Sigmoid colon (tissue), 7 donors: ENCODE measurements around the gene TGFBR1. TPM values are rescaled to one million over a fixed set of nuclear protein-coding genes. Genes with fewer than 3 reads are reported as not detected.
A peak's percentile ranks its signal among the peaks of the same experiment; 100 is the strongest.

ENCODE experiments used
- DNase-seq: peaks from one replicate; pipeline ENCODE4 v3.0.0-alpha.2; 2019
- H3K27ac ChIP-seq, 4 donors: fragments of 200-600 bp; sonication (generic); one replicate each; pipeline ENCODE4 v1.5.1; 2016 to 2019; ENCODE audit warnings: mild to moderate bottlenecking in 1 of 4
- H3K27me3 ChIP-seq, 3 donors: fragments of 200-600 bp; sonication (generic); one replicate each; pipeline ENCODE4 v1.5.1; 2019; ENCODE audit warnings: mild to moderate bottlenecking in 1 of 3
- H3K36me3 ChIP-seq, 4 donors: fragments of 200-600 bp; sonication (generic); one replicate each; pipeline ENCODE4 v1.5.1; 2016 to 2019
- H3K4me1 ChIP-seq, 4 donors: fragments of 200-600 bp; sonication (generic); one replicate each; pipeline ENCODE4 v1.5.1; 2017 to 2019
- H3K4me3 ChIP-seq, 4 donors: fragments of 200-600 bp; sonication (generic); one replicate each; pipeline ENCODE4 v1.5.1; 2017 to 2019; ENCODE audit warnings: mild to moderate bottlenecking in 2 of 4, moderate library complexity in 1 of 4
- H3K9me3 ChIP-seq, 4 donors: fragments of 200-600 bp in 3 of 4; sonication (generic) in 3 of 4; one replicate each; pipeline versions ENCODE4 v1.5.1 to v1.6.1; 2013 to 2019
- CTCF ChIP-seq, 4 experiments: fragments of 450-650 bp in 3 of 4; fragments of 200-600 bp in 1 of 4; IDR thresholded peaks; one replicate each; pipeline ENCODE4 v1.5.1; 2016 to 2019; ENCODE audit warnings: antibody characterized with exemption in 4 of 4, mild to moderate bottlenecking in 3 of 4, moderate library complexity in 2 of 4
- EP300 ChIP-seq, 4 donors: sonication (generic); formaldehyde crosslinking; IDR thresholded peaks; one replicate each; pipeline ENCODE4 v1.6.1; 2017; ENCODE audit warnings: antibody characterized with exemption in 4 of 4
- POLR2A ChIP-seq, 2 donors: fragments of 450-650 bp; IDR thresholded peaks; one replicate each; pipeline ENCODE4 v1.6.1; 2016; ENCODE audit warnings: antibody characterized with exemption in 2 of 2, mild to moderate bottlenecking in 2 of 2, moderate library complexity in 2 of 2
- POLR2AphosphoS5 ChIP-seq, 4 donors: sonication (generic); formaldehyde crosslinking; IDR thresholded peaks; one replicate each; pipeline ENCODE4 v1.6.1; 2017; ENCODE audit warnings: antibody characterized with exemption in 4 of 4
- WGBS, 2 donors: extraction: QIAGEN DNeasy Blood & Tissue Kit; methylation state at CpG; one replicate each; pipeline ENCODE4 v1.1.7; 2013; 5-methylcytosine and 5-hydroxymethylcytosine counted together
- intact Hi-C: fragments of 100-400 bp; cut with DNase I; formaldehyde crosslinking; loops from one replicate; pipeline ENCODE4 v1.15.1; 2023
- polyA plus RNA-seq, 3 donors: library from polyadenylated mRNA; stranded (reverse); fragments of 200-250 nt; gene quantifications; one replicate each; pipeline ENCODE4 v1.2.3, GENCODE V29; 2013
- total RNA-seq, 4 donors: library from RNA; depleted of rRNA; stranded (reverse); fragments of >200 nt; gene quantifications; one replicate each; pipeline ENCODE4 v1.1.0, GENCODE V29; 2016
- donor health status: healthy with polysubstance abuse.
- donor health status: Bipolar disorder and iron deficiency.
- donor health status: healthy.

The TGFBR1 gene
- total and polyA plus RNA-seq, 7 donors = 3.9 to 84.3 (median 48.4) TPM

- no peak for TF ChIP-seq CTCF (IDR thresholded peaks at IDR 0.05)
- no peak for TF ChIP-seq EP300 (IDR thresholded peaks at IDR 0.05)
- H3K9me3 ChIP-seq = no peaks in the 10 kb centered on the region
Observed at GRCh38 chr9:99125446-99125845, 20.5 kb downstream of the TGFBR1 start.

GRCh38 chr9:99126312-99126711 lies 21.4 kb downstream of the TGFBR1 start:
- Histone ChIP-seq H3K4me1 (peaks cover 0 to 72% (median 41%) of the 10 kb centered on the region in 4 donors), H3K27me3 (no peaks in the 10 kb centered on the region), H3K36me3 (no peaks in the 10 kb centered on the region), H3K9me3 (no peaks in the 10 kb centered on the region), H3K27ac (no peak overlapping the region), H3K4me3 (no peak overlapping the region)
- TF ChIP-seq CTCF (IDR thresholded peaks at IDR 0.05) = no peak
- TF ChIP-seq POLR2AphosphoS5 (IDR thresholded peaks at IDR 0.05) = no peak
- no peak for TF ChIP-seq POLR2A (IDR thresholded peaks at IDR 0.05)
- TF ChIP-seq EP300 (IDR thresholded peaks at IDR 0.05) = no peak
- 99% methylated on average over 2 of the region's 2 CpGs for WGBS, 2 donors
- intact Hi-C loops = no loop called here
- DNase-seq = no peak

More at GRCh38 chr9:99125446-99125845, 20.5 kb downstream of the TGFBR1 start:
- no peak overlapping the region for H3K4me3 ChIP-seq
- intact Hi-C loops = no loop called here
- H3K27ac ChIP-seq = no peak overlapping the region
- WGBS, 2 donors = 92 to 94% methylated on average over 1 of the region's 1 CpG
- H3K4me1 ChIP-seq = peaks cover 0 to 80% (median 45%) of the 10 kb centered on the region in 4 donors
- H3K36me3 ChIP-seq = no peaks in the 10 kb centered on the region
- DNase-seq = no peak
- no peaks in the 10 kb centered on the region for H3K27me3 ChIP-seq

GRCh38 chr9:99127356-99128132 lies 22.6 kb downstream of the TGFBR1 start:
- intact Hi-C loops = no loop called here
- Histone ChIP-seq H3K27me3 (no peaks in the 10 kb centered on the region), H3K4me3 (no peak overlapping the region), H3K27ac (peak overlapping the region in 1 of 4 donors; percentile 19), H3K9me3 (no peaks in the 10 kb centered on the region), H3K4me1 (peaks cover 0 to 60% (median 37%) of the 10 kb centered on the region in 4 donors), H3K36me3 (peaks cover 0 to 7% (median 0%) of the 10 kb centered on the region in 4 donors)
- 91 to 95% methylated on average over 3 of the region's 3 CpGs for WGBS, 2 donors
- DNase-seq = no peak
- no peak for TF ChIP-seq POLR2A (IDR thresholded peaks at IDR 0.05)
- TF ChIP-seq CTCF (IDR thresholded peaks at IDR 0.05) = no peak
- no peak for TF ChIP-seq POLR2AphosphoS5 (IDR thresholded peaks at IDR 0.05)

DNA sequence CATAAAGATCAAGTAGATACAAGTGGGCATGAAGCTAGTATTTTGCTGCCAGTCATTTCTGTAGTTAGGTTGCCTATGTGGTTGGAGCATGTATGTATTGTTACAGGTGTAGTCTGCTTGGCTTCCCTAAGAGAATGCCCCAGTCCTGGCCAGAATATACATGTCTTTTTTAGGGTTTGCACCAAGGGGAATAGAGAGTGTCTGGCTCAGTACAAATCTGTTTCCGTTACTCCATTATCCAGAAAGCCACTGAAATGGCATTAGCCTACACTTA lies 23.2 kb downstream of the TGFBR1 start:
- WGBS, 2 donors = 95 to 97% methylated on average over 1 of the region's 1 CpG

More for the DNA sequence above, 23.2 kb downstream of the TGFBR1 start:
- no peak overlapping the region for H3K27ac ChIP-seq
- H3K27me3 ChIP-seq = no peaks in the 10 kb centered on the region
- H3K9me3 ChIP-seq = no peaks in the 10 kb centered on the region
- H3K36me3 ChIP-seq = peaks cover 0 to 11% (median 0%) of the 10 kb centered on the region in 4 donors
- intact Hi-C loops = no loop called here
- no peak for TF ChIP-seq POLR2A (IDR thresholded peaks at IDR 0.05)
- no peak for TF ChIP-seq EP300 (IDR thresholded peaks at IDR 0.05)
- no peak for TF ChIP-seq POLR2AphosphoS5 (IDR thresholded peaks at IDR 0.05)
- no peak for TF ChIP-seq CTCF (IDR thresholded peaks at IDR 0.05)
- H3K4me1 ChIP-seq = peaks cover 0 to 59% (median 36%) of the 10 kb centered on the region in 4 donors
- no peak for DNase-seq
- H3K4me3 ChIP-seq = no peak overlapping the region
